ENCODE measurements around the gene ATG13. TPM values are rescaled to one million over a fixed set of nuclear protein-coding genes. Genes with fewer than 3 reads are reported as not detected.
A peak's percentile ranks its signal among the peaks of the same experiment; 100 is the strongest.

The ATG13 gene
- total RNA-seq, 5 donors from 2014 or later (not counting 1 experiment from before 2014, with no cell fraction given), result 91.8 to 115 (median 102) TPM

DNA sequence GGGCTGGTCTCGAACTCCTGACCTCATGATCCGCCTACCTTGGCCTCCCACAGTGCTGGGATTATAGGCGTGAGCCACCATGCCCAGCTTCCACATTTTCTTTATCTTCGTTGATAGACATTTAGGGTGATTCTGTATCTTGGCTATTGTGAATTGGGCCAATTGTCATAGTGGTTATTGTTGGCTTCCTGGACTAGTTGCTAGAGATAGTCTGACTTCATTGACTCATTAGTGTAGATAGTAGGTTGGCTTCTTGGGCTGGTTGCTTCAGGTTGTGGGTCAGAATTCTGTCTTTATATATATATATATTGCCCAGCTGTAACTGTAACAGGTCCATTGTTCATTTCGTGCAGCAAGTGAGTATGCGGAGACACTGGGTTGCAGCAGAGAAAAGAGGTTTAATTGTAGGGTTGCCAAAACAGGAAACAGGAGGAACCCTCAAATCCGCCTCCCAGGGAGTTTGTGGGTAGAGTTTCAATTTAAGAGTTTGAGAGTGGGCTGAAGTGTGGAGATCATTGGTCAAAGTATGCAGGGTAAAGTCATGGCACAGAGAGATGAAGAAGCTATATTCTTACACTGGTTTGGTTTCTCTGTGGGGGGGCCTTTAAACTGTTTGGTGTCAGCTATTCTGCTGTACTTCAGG is 22.0 kb downstream of the ATG13 start:
- Mint-ChIP-seq H3K27ac (peak overlapping the region in 1 of 2 donors; percentile 8), H3K36me3 (peaks cover 46% of the 10 kb centered on the region), H3K4me3 (no peak overlapping the region), H3K9me3 (peaks cover 0 to 2% (median 0%) of the 10 kb centered on the region in 3 donors), H3K4me1 (peaks cover 18 to 23% (median 22%) of the 10 kb centered on the region in 3 donors), H3K27me3 (no peaks in the 10 kb centered on the region)
- no peaks in the 10 kb centered on the region for H3K9me3 ChIP-seq
- no peak overlapping the region for H3K4me3 ChIP-seq (ENCODE audit: control insufficient read depth in 1 of 2, extremely low read depth in 1 of 2, low read length in 1 of 2)
- ChIA-PET POLR2A (interaction anchor here in 1 of 2 donors (0.6 kb wide), 3 partner anchors 11 to 21 kb away, joined by 3 to 10 read pairs (median 5); no protein-coding TSS in a partner anchor), CTCF (interaction anchor here in 1 of 2 donors (0.7 kb wide), 1 partner anchor 524 kb away, joined by 4 read pairs; no protein-coding TSS in a partner anchor)
- no peak for ATAC-seq (replicated peaks in 1 of 4)
- WGBS (ENCODE audit: insufficient coverage), result 87% methylated on average over 6 of the region's 7 CpGs
- no peaks in the 10 kb centered on the region for H3K27me3 ChIP-seq (replicated peaks in 1 of 2; ENCODE audit: control insufficient read depth in 2 of 2, extremely low read depth in 1 of 2, insufficient read depth in 2 of 2, low read length in 1 of 2)
- H3K4me1 ChIP-seq (ENCODE audit: control insufficient read depth in 1 of 2, extremely low read depth in 1 of 2, insufficient read depth in 2 of 2, low read length in 2 of 2), result peaks cover 0 to 2% of the 10 kb centered on the region in 2 experiments
- no peak for DNase-seq
- H3K27ac ChIP-seq (ENCODE audit: low read length), result no peak overlapping the region
- peaks cover 0 to 43% of the 10 kb centered on the region in 2 donors for H3K36me3 ChIP-seq (ENCODE audit: control insufficient read depth in 2 of 2, extremely low read depth in 1 of 2, insufficient read depth in 1 of 2, low read length in 1 of 2)

DNA sequence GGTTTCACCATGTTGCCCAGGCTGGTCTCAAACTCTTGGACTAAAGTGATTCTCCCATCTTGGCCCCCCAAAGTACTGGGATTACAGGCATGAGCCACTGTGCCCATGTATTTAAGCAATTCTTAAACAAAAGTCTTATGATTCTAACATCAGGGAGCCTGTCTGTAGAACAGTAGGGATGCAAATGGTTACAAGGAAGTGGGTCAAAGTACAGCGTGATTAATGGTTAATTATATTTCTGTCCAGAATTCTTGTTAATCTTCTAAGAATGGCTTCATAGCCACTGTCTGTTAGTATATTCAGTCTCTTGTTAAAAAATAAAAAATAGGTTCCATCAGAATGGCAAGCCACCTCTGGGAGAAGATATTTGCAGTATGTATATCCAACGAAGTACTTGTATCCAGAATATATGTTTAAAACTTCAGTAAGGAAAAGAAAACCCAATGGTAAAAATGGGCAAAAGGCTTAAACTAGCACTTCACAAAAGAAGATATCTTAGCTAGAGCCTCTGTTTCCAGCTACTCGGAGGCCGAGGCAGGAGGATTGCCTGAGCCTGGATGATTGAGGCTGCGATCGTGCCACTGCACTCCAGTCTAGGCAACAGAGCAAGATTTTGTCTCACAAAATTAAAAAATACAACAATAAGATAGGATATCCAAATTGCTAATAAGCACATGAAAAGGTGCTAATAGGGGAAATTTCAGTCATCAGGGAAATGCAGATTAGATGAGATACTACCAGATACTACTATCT is 22.9 kb downstream of the ATG13 start:
- ChIA-PET POLR2A (interaction anchor here in 1 of 2 donors (0.6 kb wide), 1 partner anchor 13 kb away, joined by 3 read pairs; no protein-coding TSS in a partner anchor), CTCF (interaction anchor here in 1 of 2 donors (0.7 kb wide), 1 partner anchor 523 kb away, joined by 4 read pairs; no protein-coding TSS in a partner anchor)
- Mint-ChIP-seq H3K36me3 (peaks cover 53% of the 10 kb centered on the region), H3K27me3 (no peaks in the 10 kb centered on the region), H3K4me1 (peaks cover 18 to 23% (median 22%) of the 10 kb centered on the region in 3 donors), H3K4me3 (no peak overlapping the region), H3K27ac (no peak overlapping the region), H3K9me3 (peaks cover 0 to 2% (median 0%) of the 10 kb centered on the region in 3 donors)
- H3K9me3 ChIP-seq, result no peaks in the 10 kb centered on the region
- ATAC-seq (replicated peaks in 1 of 4) (no peak), DNase-seq (no peak)
- no peak overlapping the region for H3K27ac ChIP-seq (ENCODE audit: low read length)
- WGBS (ENCODE audit: insufficient coverage), result no CpG with 5 or more reads among the region's 6 CpGs
- H3K36me3 ChIP-seq (ENCODE audit: control insufficient read depth in 2 of 2, extremely low read depth in 1 of 2, insufficient read depth in 1 of 2, low read length in 1 of 2), result peaks cover 0 to 52% of the 10 kb centered on the region in 2 donors
- H3K4me3 ChIP-seq (ENCODE audit: control insufficient read depth in 1 of 2, extremely low read depth in 1 of 2, low read length in 1 of 2), result no peak overlapping the region
- H3K27me3 ChIP-seq (replicated peaks in 1 of 2; ENCODE audit: control insufficient read depth in 2 of 2, extremely low read depth in 1 of 2, insufficient read depth in 2 of 2, low read length in 1 of 2), result no peaks in the 10 kb centered on the region
- peaks cover 0 to 2% of the 10 kb centered on the region in 2 experiments for H3K4me1 ChIP-seq (ENCODE audit: control insufficient read depth in 1 of 2, extremely low read depth in 1 of 2, insufficient read depth in 2 of 2, low read length in 2 of 2)

DNA sequence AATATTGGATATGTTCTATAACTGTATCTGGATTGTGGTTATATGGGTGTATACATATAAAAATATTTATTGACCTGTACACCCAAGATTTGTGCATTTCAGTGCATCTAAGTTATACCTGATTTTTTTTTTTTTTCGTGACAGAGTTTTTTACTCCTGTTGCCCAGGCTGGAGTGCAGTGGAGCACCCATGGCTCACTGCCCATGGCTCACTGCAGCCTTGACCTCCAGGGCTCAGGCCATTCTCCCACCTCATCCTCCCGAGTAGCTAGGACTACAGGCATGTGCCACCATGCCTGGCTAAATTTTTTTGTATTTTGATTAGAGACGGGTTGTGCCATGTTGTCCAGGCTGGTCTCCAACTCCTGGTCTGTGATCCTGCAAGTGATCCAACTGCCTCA is 24.3 kb downstream of the ATG13 start:
- DNase-seq (no peak), ATAC-seq (replicated peaks in 1 of 4) (no peak)
- Histone ChIP-seq H3K27ac (ENCODE audit: low read length) (no peak overlapping the region), H3K4me1 (ENCODE audit: control insufficient read depth in 1 of 2, extremely low read depth in 1 of 2, insufficient read depth in 2 of 2, low read length in 2 of 2) (peaks cover 0 to 2% of the 10 kb centered on the region in 2 experiments), H3K27me3 (replicated peaks in 1 of 2; ENCODE audit: control insufficient read depth in 2 of 2, extremely low read depth in 1 of 2, insufficient read depth in 2 of 2, low read length in 1 of 2) (no peaks in the 10 kb centered on the region), H3K9me3 (no peaks in the 10 kb centered on the region), H3K4me3 (ENCODE audit: control insufficient read depth in 1 of 2, extremely low read depth in 1 of 2, low read length in 1 of 2) (no peak overlapping the region), H3K36me3 (ENCODE audit: control insufficient read depth in 2 of 2, extremely low read depth in 1 of 2, insufficient read depth in 1 of 2, low read length in 1 of 2) (peaks cover 10 to 58% of the 10 kb centered on the region in 2 donors)
- Mint-ChIP-seq H3K27me3 (no peaks in the 10 kb centered on the region), H3K36me3 (peaks cover 50% of the 10 kb centered on the region), H3K9me3 (peaks cover 0 to 2% (median 0%) of the 10 kb centered on the region in 3 donors), H3K4me1 (peaks cover 18 to 23% (median 22%) of the 10 kb centered on the region in 3 donors), H3K27ac (no peak overlapping the region), H3K4me3 (no peak overlapping the region)
- ChIA-PET CTCF (interaction anchor here (0.6 kb wide), 2 partner anchors 382 to 830 kb away, joined by 4 read pairs; no protein-coding TSS in a partner anchor), POLR2A (interaction anchor here (0.6 kb wide), 2 partner anchors 29 to 391 kb away, joined by 3 to 4 read pairs; no protein-coding TSS in a partner anchor)
- 100% methylated on average over 2 of the region's 3 CpGs for WGBS (ENCODE audit: insufficient coverage)

DNA sequence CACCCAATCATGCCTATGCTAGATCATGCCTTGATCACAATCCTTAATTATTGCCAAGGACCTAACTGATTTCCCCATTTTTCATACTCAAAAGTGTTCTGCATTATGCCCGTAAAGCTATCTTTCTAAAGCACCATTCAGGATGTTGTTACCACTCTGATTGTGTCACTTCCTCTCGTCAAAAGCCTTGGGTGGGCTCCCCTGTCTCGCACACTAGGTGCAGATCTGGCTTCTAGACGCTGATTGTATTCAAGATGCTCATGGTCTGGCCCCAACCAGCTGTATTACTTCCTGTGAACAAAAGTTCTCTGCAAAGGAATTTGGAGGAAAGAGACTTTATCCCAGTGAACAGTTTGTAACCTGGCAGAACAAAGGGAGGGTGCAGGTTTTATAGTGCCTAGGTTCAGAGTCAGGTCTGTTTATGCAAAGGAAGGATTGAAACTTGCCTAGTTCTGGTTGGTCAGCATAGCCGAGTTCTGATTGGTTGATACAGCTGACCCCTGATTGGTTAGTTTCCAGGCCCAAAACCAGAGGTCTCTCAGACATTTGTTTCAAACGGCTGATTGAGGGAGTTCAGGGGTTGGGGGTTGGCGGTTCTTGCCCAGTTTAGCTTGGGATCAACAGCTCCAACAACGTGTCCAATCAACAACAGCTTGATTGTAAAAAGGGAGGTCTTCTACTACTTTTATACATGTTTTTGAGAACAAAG is 25.4 kb downstream of the ATG13 start:
- H3K27me3 ChIP-seq (replicated peaks in 1 of 2; ENCODE audit: control insufficient read depth in 2 of 2, extremely low read depth in 1 of 2, insufficient read depth in 2 of 2, low read length in 1 of 2), result no peaks in the 10 kb centered on the region
- ATAC-seq (replicated peaks in 1 of 4) (peak in 2 of 4 experiments; percentile 40 to 47), DNase-seq (peak in 4 of 35 experiments; percentile 8 to 24 (median 10))
- Mint-ChIP-seq H3K4me3 (no peak overlapping the region), H3K9me3 (peaks cover 0 to 2% (median 0%) of the 10 kb centered on the region in 3 donors), H3K36me3 (peaks cover 50% of the 10 kb centered on the region), H3K4me1 (peaks cover 18 to 23% (median 22%) of the 10 kb centered on the region in 3 donors), H3K27me3 (no peaks in the 10 kb centered on the region), H3K27ac (no peak overlapping the region)
- H3K9me3 ChIP-seq, result no peaks in the 10 kb centered on the region
- H3K36me3 ChIP-seq (ENCODE audit: control insufficient read depth in 2 of 2, extremely low read depth in 1 of 2, insufficient read depth in 1 of 2, low read length in 1 of 2), result peaks cover 10 to 61% of the 10 kb centered on the region in 2 donors
- ChIA-PET POLR2A (no interaction called here), CTCF (interaction anchor here in 1 of 2 donors (0.6 kb wide), 2 partner anchors 12 to 40 kb away, joined by 3 read pairs; no protein-coding TSS in a partner anchor)
- no peak overlapping the region for H3K27ac ChIP-seq (ENCODE audit: low read length)
- H3K4me3 ChIP-seq (ENCODE audit: control insufficient read depth in 1 of 2, extremely low read depth in 1 of 2, low read length in 1 of 2), result no peak overlapping the region
- WGBS (ENCODE audit: insufficient coverage), result 100% methylated on average over 2 of the region's 8 CpGs
- peaks cover 0 to 2% of the 10 kb centered on the region in 2 experiments for H3K4me1 ChIP-seq (ENCODE audit: control insufficient read depth in 1 of 2, extremely low read depth in 1 of 2, insufficient read depth in 2 of 2, low read length in 2 of 2)

DNA sequence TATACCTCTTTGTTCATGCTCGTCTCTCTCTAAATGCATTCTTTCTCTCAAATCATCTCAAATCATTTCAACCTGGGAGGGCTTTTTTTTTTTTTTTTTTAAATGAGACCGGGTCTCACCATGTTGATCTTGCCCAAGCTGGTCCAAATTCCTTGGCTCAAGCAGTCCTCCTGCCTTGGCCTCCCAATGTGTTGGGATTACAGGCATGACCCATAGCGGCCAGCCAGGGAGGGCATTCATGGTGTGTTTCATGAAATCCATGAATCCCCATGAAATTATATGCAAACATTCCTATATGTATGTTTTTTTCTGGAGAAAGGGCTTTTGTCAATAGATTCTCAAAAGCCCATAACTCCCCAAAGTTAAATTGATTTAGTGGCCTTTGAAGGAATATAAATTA is 26.2 kb downstream of the ATG13 start:
- ChIA-PET CTCF (interaction anchor here in 1 of 2 donors (0.6 kb wide), 1 partner anchor 12 kb away, joined by 3 read pairs; no protein-coding TSS in a partner anchor), POLR2A (interaction anchor here in 1 of 2 donors (0.7 kb wide), 1 partner anchor 595 kb away, joined by 3 read pairs; no protein-coding TSS in a partner anchor)
- Mint-ChIP-seq H3K4me3 (no peak overlapping the region), H3K27ac (peak overlapping the region; percentile 22 to 25), H3K4me1 (peaks cover 15 to 21% (median 16%) of the 10 kb centered on the region in 3 donors), H3K27me3 (no peaks in the 10 kb centered on the region), H3K36me3 (peaks cover 47% of the 10 kb centered on the region), H3K9me3 (peaks cover 0 to 2% (median 0%) of the 10 kb centered on the region in 3 donors)
- Histone ChIP-seq H3K36me3 (ENCODE audit: control insufficient read depth in 2 of 2, extremely low read depth in 1 of 2, insufficient read depth in 1 of 2, low read length in 1 of 2) (peaks cover 10 to 61% of the 10 kb centered on the region in 2 donors), H3K4me1 (ENCODE audit: control insufficient read depth in 1 of 2, extremely low read depth in 1 of 2, insufficient read depth in 2 of 2, low read length in 2 of 2) (peaks cover 0 to 2% of the 10 kb centered on the region in 2 experiments), H3K27ac (ENCODE audit: low read length) (no peak overlapping the region), H3K4me3 (ENCODE audit: control insufficient read depth in 1 of 2, extremely low read depth in 1 of 2, low read length in 1 of 2) (no peak overlapping the region), H3K9me3 (no peaks in the 10 kb centered on the region), H3K27me3 (replicated peaks in 1 of 2; ENCODE audit: control insufficient read depth in 2 of 2, extremely low read depth in 1 of 2, insufficient read depth in 2 of 2, low read length in 1 of 2) (no peaks in the 10 kb centered on the region)
- no peak for ATAC-seq (replicated peaks in 1 of 4)
- WGBS (ENCODE audit: insufficient coverage), result no CpG with 5 or more reads among the region's 3 CpGs
- DNase-seq, result no peak
